HCT116 (cell line): ENCODE data around the gene ETFA. TPM values are rescaled to one million over a fixed set of nuclear protein-coding genes. Genes with fewer than 3 reads are reported as not detected.

ENCODE experiments used
- ATAC-seq: fragments of 200-7000 bp; cut with Tn5 transposase; 2 replicates; pipeline ENCODE4 v1.9.1; 2020; ENCODE audit warnings: mild to moderate bottlenecking, moderate library complexity
- BruUV-seq: library from RNA; stranded (reverse); fragments of 400-500 nt; replicated peaks from 2 replicates; lab custom pipeline; 2021; lab: Mats Ljungman, UMichigan
- CTCF ChIA-PET: fragments of 300-600 bp; sonication (Branson Sonifier 250); formaldehyde crosslinking; loops from one replicate; lab custom pipeline; 2021; ENCODE audit warnings: antibody characterized with exemption; lab: Charles Lee
- POLR2A ChIA-PET: fragments of 300-600, 350-600 bp; sonication (Branson Sonifier 250); formaldehyde crosslinking; loops from one replicate; lab custom pipeline; 2021; ENCODE audit warnings: antibody characterized with exemption; lab: Charles Lee
- RAD21 ChIA-PET, 2 experiments: fragments of 300-600 bp; sonication (Branson Sonifier 250); formaldehyde crosslinking; loops; one replicate each; lab custom pipeline; 2023; ENCODE audit warnings: low total read pairs in 2 of 2; ENCODE audit not compliant: uncharacterized antibody in 2 of 2, unreplicated experiment in 2 of 2, low non-redundant PET in 1 of 2; lab: Charles Lee
- DNase-seq: peaks from one replicate; pipeline ENCODE4 v3.0.0-alpha.2; 2010; ENCODE audit warnings: low read depth, low spot score
- H2AFZ ChIP-seq: fragments of 200-600 bp; shearing (Covaris generic), sonication (generic); 2 replicates; pipeline ENCODE4 v1.6.1; 2017; ENCODE audit warnings: low read depth, mixed run types, mixed read lengths, antibody characterized with exemption, low read length; ENCODE audit not compliant: poor library complexity, severe bottlenecking
- H3K27ac ChIP-seq: 2 replicates; pipeline ENCODE4 v1.5.1; 2012; ENCODE audit warnings: low read depth, low read length
- H3K27me3 ChIP-seq: fragments of 200-600 bp; sonication (generic); 2 replicates; pipeline ENCODE4 v1.6.1; 2016; ENCODE audit warnings: mixed run types, low read length, mixed read lengths; ENCODE audit not compliant: insufficient read depth
- H3K36me3 ChIP-seq, 2 experiments: fragments of 200-500 bp in 1 of 2; fragments of 200-600 bp in 1 of 2; sonication (Bioruptor generic) in 1 of 2; sonication (generic) in 1 of 2; 2 replicates each; pipeline versions ENCODE4 v1.5.1 to v1.6.1; 2014 to 2016; ENCODE audit warnings: low read length in 2 of 2, inconsistent platforms in 1 of 2, mixed read lengths in 1 of 2, mixed run types in 1 of 2; ENCODE audit not compliant: insufficient read depth in 2 of 2, control insufficient read depth in 1 of 2
- H3K4me1 ChIP-seq, 2 experiments: fragments of 200-600 bp in 1 of 2; sonication (generic) in 1 of 2; 2 replicates each; pipeline versions ENCODE4 v1.5.1 to v1.6.1; 2012 to 2017; ENCODE audit warnings: low read length in 2 of 2, inconsistent platforms in 1 of 2, mild to moderate bottlenecking in 1 of 2, mixed read lengths in 1 of 2, mixed run types in 1 of 2, moderate library complexity in 1 of 2; ENCODE audit not compliant: insufficient read depth in 2 of 2, control insufficient read depth in 1 of 2
- H3K4me2 ChIP-seq: fragments of 200-600 bp; sonication (generic); 2 replicates; pipeline ENCODE4 v1.6.1; 2017; ENCODE audit warnings: mixed run types, low read length, mixed read lengths
- H3K4me3 ChIP-seq, 2 experiments: fragments of 200-600 bp in 1 of 2; sonication (generic) in 1 of 2; replicated peaks in 1 of 2; 2 replicates each; pipeline ENCODE4 v1.5.1; 2011 to 2016; ENCODE audit warnings: low read length in 2 of 2, control low read depth in 1 of 2, low read depth in 1 of 2, mild to moderate bottlenecking in 1 of 2, mixed read lengths in 1 of 2, mixed run types in 1 of 2
- H3K79me2 ChIP-seq: fragments of 200-600 bp; sonication (generic); 2 replicates; pipeline ENCODE4 v1.6.1; 2017; ENCODE audit warnings: mild to moderate bottlenecking, mixed run types, low read length, moderate library complexity, mixed read lengths; ENCODE audit not compliant: insufficient read depth
- H3K9ac ChIP-seq: fragments of 200-600 bp; sonication (generic); 2 replicates; pipeline ENCODE4 v1.6.1; 2016; ENCODE audit warnings: low read length, mixed read lengths
- H3K9me2 ChIP-seq: fragments of 200-600 bp; sonication (generic), shearing (Covaris generic); 2 replicates; pipeline ENCODE4 v1.6.1; 2017; ENCODE audit warnings: mixed run types, mild to moderate bottlenecking, moderate library complexity; ENCODE audit not compliant: insufficient read depth
- H3K9me3 ChIP-seq, 2 experiments: fragments of 200-500 bp in 1 of 2; fragments of 200-600 bp in 1 of 2; sonication (Bioruptor generic) in 1 of 2; sonication (generic) in 1 of 2; 2 replicates each; pipeline ENCODE4 v1.6.1; 2014 to 2017; ENCODE audit warnings: low read length in 2 of 2, mixed read lengths in 2 of 2, inconsistent platforms in 1 of 2, low read depth in 1 of 2, mild to moderate bottlenecking in 1 of 2, mixed run types in 1 of 2, moderate library complexity in 1 of 2; ENCODE audit not compliant: control insufficient read depth in 1 of 2, insufficient read depth in 1 of 2
- H4K20me1 ChIP-seq: fragments of 200-600 bp; sonication (generic), shearing (Covaris generic); 2 replicates; pipeline ENCODE4 v1.6.1; 2017; ENCODE audit warnings: mixed run types, mild to moderate bottlenecking, moderate library complexity; ENCODE audit not compliant: insufficient read depth
- ATF3 ChIP-seq: IDR thresholded peaks from 2 replicates; pipeline ENCODE4 v1.6.1; 2012
- CEBPB ChIP-seq: IDR thresholded peaks from 2 replicates; pipeline ENCODE4 v1.6.1; 2012; ENCODE audit warnings: low read depth
- EZH2phosphoT487 ChIP-seq: fragments of 200-600 bp; IDR thresholded peaks from 2 replicates; pipeline ENCODE4 v1.6.1; 2018; ENCODE audit warnings: antibody characterized with exemption, borderline replicate concordance
- FOSL1 ChIP-seq: IDR thresholded peaks from 2 replicates; pipeline ENCODE4 v1.6.1; 2012; ENCODE audit warnings: low read depth
- JUND ChIP-seq: IDR thresholded peaks from 2 replicates; pipeline ENCODE4 v1.6.1; 2012
- MAX ChIP-seq: IDR thresholded peaks from 2 replicates; pipeline ENCODE4 v1.6.1; 2012
- POLR2AphosphoS5 ChIP-seq: IDR thresholded peaks from 2 replicates; pipeline ENCODE4 v1.6.1; 2011; ENCODE audit warnings: mild to moderate bottlenecking, low read depth, low read length, moderate library complexity
- SIN3A ChIP-seq: IDR thresholded peaks from 2 replicates; pipeline ENCODE4 v1.6.1; 2012; ENCODE audit warnings: low read depth
- SP1 ChIP-seq: IDR thresholded peaks from 2 replicates; pipeline ENCODE4 v1.6.1; 2012; ENCODE audit warnings: low read depth
- SRF ChIP-seq: IDR thresholded peaks from 2 replicates; pipeline ENCODE4 v1.6.1; 2012; ENCODE audit warnings: low read depth
- intact Hi-C: fragments of 100-400 bp; cut with micrococcal nuclease; formaldehyde crosslinking; loops from 2 replicates; pipeline ENCODE4 v1.10.0; 2022
- total RNA-seq: library from RNA; stranded (reverse); gene quantifications from one replicate; pipeline ENCODE4 v1.2.1, GENCODE V29; 2021; ENCODE audit not compliant: unreplicated experiment
- TF ChIP-seq, protein P1 (sequence below), 3 experiments: fragments of 200-600 bp in 1 of 3; sonication (generic) in 1 of 3; IDR thresholded peaks in 2 of 3; conservative IDR thresholded peaks in 1 of 3; 2 replicates each; pipeline ENCODE4 v1.5.1; 2012 to 2017; ENCODE audit warnings: low read depth in 2 of 3, low read length in 2 of 3, antibody characterized with exemption in 1 of 3, borderline replicate concordance in 1 of 3, control low read depth in 1 of 3, mild to moderate bottlenecking in 1 of 3, mixed read lengths in 1 of 3, mixed run types in 1 of 3, moderate library complexity in 1 of 3; ENCODE audit not compliant: insufficient read depth in 1 of 3

Gene ETFA
- total RNA-seq, 1 experiment from 2014 or later = 144 TPM

DNA sequence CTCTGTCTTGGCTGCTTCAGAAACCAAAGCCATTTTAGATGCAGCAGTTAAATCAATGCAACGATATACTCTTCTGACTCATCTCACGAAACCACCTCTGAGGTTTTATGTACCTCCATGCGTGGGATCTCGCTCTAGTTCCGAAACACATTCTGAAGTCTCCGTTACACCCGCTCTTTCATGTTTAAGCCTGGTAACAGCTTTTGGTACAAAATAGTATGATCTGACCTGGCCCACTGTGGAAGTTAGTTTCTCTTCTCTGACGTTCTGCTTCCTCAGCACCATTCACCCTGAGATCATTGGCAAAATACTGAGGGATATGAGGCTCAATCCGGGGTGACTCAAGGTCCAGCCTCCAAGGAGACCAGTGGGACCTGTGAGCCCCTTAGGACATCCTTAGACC is 129.6 kb downstream of the ETFA start:
- H3K27ac ChIP-seq = no peak overlapping the region
- no peaks in the 10 kb centered on the region for H3K27me3 ChIP-seq
- no TSS peak for BruUV-seq
- H2AFZ ChIP-seq = no peak overlapping the region
- no peak for DNase-seq
- H3K36me3 ChIP-seq = no peaks in the 10 kb centered on the region
- no peaks in the 10 kb centered on the region for H4K20me1 ChIP-seq
- peaks cover 0 to 19% of the 10 kb centered on the region in 2 experiments; a peak in 2 of 4 replicates for H3K4me1 ChIP-seq
- H3K79me2 ChIP-seq = no peaks in the 10 kb centered on the region
- ATAC-seq = no peak
- TF ChIP-seq, protein P1, sequence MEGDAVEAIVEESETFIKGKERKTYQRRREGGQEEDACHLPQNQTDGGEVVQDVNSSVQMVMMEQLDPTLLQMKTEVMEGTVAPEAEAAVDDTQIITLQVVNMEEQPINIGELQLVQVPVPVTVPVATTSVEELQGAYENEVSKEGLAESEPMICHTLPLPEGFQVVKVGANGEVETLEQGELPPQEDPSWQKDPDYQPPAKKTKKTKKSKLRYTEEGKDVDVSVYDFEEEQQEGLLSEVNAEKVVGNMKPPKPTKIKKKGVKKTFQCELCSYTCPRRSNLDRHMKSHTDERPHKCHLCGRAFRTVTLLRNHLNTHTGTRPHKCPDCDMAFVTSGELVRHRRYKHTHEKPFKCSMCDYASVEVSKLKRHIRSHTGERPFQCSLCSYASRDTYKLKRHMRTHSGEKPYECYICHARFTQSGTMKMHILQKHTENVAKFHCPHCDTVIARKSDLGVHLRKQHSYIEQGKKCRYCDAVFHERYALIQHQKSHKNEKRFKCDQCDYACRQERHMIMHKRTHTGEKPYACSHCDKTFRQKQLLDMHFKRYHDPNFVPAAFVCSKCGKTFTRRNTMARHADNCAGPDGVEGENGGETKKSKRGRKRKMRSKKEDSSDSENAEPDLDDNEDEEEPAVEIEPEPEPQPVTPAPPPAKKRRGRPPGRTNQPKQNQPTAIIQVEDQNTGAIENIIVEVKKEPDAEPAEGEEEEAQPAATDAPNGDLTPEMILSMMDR (IDR thresholded peaks at IDR 0.05 in 2 of 3, conservative IDR thresholded peaks at IDR 0.05 in 1 of 3; ENCODE audit: borderline replicate concordance in 1 of 3, insufficient read depth in 1 of 3, low read depth in 2 of 3, low read length in 2 of 3) = no peak
- TF ChIP-seq FOSL1 (no peak), POLR2AphosphoS5 (no peak), SP1 (no peak), CEBPB (no peak)
- no peaks in the 10 kb centered on the region for H3K9me2 ChIP-seq
- no peak overlapping the region for H3K4me3 ChIP-seq
- ChIA-PET RAD21 (no interaction called here), POLR2A (no interaction called here), CTCF (no interaction called here)
- no peak overlapping the region for H3K4me2 ChIP-seq
- intact Hi-C loops = no loop called here
- no peaks in the 10 kb centered on the region for H3K9me3 ChIP-seq
- no peak overlapping the region for H3K9ac ChIP-seq

DNA sequence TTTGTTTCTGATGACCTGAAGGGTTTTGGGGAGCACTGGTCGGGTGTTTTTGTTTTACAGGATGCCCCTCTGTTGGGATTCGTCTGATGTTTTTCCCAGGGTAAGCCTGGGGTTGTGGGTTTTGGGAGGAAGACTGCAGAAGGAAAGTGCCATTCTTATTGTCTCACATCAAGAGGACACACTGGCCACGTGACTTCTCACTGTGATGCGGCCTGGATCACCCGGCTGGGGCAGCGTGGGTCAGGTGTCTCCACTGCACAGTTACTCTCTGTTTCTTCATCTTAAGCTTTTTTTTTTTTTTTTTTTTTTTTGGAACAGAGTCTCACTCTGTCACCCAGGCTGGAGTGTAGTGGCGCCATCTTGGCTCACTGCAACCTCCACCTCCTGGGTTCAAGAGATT is 130.9 kb downstream of the ETFA start:
- RAD21 ChIA-PET = no interaction called here
- no peak overlapping the region for H3K4me3 ChIP-seq
- ATAC-seq (no peak), DNase-seq (no peak)
- intact Hi-C loops = no loop called here
- POLR2A ChIA-PET = no interaction called here
- no peaks in the 10 kb centered on the region for H3K9me3 ChIP-seq
- H3K27ac ChIP-seq = no peak overlapping the region
- no TSS peak for BruUV-seq
- H3K4me1 ChIP-seq = peaks cover 0 to 10% of the 10 kb centered on the region in 2 experiments; a peak in 2 of 4 replicates
- CTCF ChIA-PET = no interaction called here
- no peak for TF ChIP-seq MAX
- TF ChIP-seq FOSL1 = no peak
- no peak for TF ChIP-seq SIN3A
- TF ChIP-seq POLR2AphosphoS5 = no peak
- no peak for TF ChIP-seq EZH2phosphoT487
- TF ChIP-seq ATF3 = no peak
- no peak for TF ChIP-seq JUND
- TF ChIP-seq SRF = no peak
- no peaks in the 10 kb centered on the region for H4K20me1 ChIP-seq
- no peaks in the 10 kb centered on the region for H3K27me3 ChIP-seq
- no peak overlapping the region for H3K4me2 ChIP-seq
- H3K36me3 ChIP-seq = no peaks in the 10 kb centered on the region
- no peak overlapping the region for H3K9ac ChIP-seq
- H3K9me2 ChIP-seq = no peaks in the 10 kb centered on the region
- no peaks in the 10 kb centered on the region for H3K79me2 ChIP-seq
- H2AFZ ChIP-seq = no peak overlapping the region
